HG03457 (cell line): ENCODE measurements around the gene ZNF574.
A peak's percentile ranks its signal among the peaks of the same experiment; 100 is the strongest.
"Not testable (repeated sequence)": the region's sequence is repeated elsewhere in the genome, so short reads cannot be mapped to it uniquely, and the experiment has no call there.

ENCODE experiments used
- ATAC-seq: cut with Tn5 transposase; IDR thresholded peaks from one replicate; pipeline ENCODE4 v1.9.1; 2021; ENCODE audit warnings: moderate number of reproducible peaks; ENCODE audit not compliant: unreplicated experiment

Gene ZNF574, protein sequence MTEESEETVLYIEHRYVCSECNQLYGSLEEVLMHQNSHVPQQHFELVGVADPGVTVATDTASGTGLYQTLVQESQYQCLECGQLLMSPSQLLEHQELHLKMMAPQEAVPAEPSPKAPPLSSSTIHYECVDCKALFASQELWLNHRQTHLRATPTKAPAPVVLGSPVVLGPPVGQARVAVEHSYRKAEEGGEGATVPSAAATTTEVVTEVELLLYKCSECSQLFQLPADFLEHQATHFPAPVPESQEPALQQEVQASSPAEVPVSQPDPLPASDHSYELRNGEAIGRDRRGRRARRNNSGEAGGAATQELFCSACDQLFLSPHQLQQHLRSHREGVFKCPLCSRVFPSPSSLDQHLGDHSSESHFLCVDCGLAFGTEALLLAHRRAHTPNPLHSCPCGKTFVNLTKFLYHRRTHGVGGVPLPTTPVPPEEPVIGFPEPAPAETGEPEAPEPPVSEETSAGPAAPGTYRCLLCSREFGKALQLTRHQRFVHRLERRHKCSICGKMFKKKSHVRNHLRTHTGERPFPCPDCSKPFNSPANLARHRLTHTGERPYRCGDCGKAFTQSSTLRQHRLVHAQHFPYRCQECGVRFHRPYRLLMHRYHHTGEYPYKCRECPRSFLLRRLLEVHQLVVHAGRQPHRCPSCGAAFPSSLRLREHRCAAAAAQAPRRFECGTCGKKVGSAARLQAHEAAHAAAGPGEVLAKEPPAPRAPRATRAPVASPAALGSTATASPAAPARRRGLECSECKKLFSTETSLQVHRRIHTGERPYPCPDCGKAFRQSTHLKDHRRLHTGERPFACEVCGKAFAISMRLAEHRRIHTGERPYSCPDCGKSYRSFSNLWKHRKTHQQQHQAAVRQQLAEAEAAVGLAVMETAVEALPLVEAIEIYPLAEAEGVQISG

DNA sequence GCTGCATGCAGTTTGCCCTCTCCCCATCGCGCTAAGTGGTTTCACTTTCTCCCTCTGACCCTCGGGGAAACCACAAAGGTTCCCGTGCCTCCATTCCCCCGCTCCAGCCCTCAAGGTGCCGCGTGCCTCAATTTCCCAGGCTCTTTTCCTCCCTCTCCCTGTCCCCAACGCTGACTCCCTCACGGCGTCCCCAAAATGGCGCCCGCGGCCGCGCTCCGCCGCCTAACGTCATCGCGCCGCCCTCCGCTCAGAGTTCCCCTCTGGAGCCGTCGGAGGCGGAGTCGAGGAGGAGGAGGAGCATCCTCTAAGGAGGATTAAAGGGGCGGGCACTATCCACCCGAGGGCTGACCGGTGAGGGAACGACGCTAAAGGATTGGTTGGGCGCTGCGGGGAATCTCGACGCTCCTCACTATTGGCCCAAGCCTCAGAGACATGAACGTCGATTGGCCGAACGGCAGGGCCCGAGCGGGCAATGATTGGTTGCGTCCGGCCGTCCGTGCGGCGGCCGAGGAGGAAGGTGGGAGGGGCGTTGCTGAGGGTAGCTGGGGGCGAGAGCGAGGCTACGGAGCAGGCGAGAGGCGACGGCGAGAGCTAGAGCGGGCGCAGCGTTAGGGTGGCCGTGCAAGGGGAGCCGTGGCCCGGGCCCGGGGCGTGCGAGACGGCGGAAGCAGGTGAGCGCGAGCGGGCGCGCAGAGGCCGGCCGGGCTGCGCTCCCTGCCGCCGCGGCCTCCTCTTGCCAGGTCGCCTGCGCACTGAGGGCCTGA lies at the start of gene ZNF574:
Gene ZNF574 (plus strand): TSS at position 551 of the 764 bp plus-strand sequence. CDS start 2,441 bp downstream, outside the sequence.
- ATAC-seq: peak; percentile 84

DNA sequence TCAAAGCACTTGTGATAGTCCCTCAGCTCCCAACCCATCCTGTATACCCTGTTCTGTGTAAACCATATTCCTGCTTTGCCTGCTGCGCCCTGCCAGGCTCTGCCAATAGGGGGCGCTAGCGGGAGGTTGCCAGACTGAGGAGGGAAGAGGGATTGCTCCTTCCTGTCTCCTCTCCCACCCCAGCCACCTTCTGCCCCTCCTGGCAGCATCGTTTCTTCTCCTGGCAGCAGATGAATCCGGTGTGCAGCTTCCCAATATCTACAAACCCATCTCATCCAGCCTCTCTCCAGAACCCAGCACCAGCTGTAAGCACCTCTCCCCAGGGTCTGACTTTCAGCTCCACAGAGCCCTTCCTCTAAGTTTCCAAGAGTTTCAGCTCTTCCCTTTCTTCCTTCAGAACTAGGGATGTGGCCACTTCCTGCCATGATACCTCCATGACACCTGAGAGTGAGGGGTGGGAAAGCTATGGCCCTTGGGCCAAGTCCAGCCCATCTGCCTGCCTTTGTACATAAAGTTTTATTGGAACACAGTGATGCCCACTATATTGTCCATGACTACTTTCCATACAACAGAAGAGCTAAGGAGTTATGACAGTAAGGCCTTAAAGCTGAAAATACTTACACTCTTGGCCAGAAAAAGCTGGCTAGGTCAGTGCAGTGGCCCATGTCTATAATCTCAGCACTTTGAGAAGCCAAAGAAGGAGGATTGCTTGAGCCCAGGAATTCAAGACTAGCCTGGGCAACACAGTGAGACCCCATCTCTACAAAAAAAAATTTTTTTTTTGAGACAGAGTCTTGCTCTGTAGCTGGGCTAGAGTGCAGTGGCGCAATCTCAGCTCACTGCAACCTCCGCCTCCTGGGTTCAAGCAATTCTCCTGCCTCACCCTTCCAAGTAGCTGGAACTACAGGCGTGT lies 47.4 kb upstream of the ZNF574 start:
- no peak for ATAC-seq

DNA sequence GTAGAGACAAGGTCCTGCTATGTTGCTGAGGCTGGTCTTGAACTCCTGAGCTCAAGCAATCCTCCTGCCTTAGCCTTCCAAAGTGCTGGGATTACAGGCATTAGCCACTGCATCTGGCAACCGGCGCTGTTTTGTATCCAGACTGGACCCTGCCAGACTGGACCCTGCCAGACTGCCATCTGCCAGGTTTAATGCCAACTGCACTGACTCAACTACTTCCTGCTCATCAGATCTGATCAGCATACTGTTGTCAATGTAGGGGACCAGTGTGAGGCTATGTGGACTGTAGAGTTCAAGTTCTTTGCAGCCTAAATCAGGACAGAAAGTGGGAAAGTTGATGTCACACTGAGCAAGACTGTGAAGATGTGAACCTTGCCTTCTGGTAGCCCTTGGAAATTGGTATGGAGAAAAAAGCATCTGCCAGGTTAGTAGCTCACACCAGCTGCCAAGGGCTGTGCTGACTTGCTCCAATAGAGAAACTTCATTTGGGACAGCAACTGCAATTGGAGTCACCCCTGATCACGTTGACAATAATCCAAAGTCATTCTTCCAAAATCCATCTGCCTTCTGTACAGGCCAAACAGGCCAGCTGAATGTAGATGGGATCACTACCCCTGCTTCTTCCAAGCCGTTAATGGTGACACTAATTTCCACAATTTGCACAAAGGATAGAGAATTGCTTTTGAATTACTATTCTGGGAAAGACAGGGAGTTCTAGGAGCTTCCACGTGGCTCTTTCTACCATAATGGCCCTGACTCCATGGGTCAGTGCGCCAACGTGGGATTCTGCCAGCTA lies 45.1 kb upstream of the ZNF574 start:
- ATAC-seq: no peak

DNA sequence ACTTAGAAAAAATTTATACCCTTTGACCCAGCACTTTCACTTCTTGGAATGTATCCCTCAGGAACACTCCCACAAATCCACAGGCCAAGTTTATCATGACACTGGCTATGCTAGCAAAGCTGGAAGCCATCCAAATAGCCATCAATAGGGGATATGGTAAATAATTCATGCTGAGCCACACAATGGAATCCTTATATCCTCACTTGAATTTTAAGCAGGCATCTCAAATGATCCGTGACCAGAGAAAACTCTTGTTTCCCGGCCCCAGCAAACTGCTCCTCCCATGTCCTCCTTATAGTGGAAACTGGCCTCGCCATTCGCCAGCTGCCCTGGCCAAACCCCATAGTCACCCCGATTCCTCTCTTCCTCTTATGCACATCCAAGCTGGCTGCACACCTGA lies 43.5 kb upstream of the ZNF574 start:
- ATAC-seq: no peak

DNA sequence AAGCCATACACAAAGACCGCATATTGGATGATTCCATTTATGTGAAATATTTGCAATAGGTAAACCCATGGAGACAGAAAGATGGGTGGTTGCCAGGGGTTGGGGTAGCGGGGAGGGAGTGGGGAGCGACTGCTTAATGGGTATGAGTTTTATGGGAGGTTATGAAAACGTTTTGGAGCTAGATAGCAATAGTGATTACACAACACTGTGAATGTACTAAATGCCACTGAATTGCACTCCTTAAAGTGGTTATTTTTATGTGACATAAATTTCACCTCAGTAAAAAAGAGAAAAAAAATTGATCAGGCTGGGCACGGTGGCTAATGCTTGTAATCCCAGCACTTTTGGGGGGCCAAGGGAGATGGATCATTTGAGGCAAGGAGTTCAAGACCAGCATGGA lies 42.6 kb upstream of the ZNF574 start:
- ATAC-seq: no peak

DNA sequence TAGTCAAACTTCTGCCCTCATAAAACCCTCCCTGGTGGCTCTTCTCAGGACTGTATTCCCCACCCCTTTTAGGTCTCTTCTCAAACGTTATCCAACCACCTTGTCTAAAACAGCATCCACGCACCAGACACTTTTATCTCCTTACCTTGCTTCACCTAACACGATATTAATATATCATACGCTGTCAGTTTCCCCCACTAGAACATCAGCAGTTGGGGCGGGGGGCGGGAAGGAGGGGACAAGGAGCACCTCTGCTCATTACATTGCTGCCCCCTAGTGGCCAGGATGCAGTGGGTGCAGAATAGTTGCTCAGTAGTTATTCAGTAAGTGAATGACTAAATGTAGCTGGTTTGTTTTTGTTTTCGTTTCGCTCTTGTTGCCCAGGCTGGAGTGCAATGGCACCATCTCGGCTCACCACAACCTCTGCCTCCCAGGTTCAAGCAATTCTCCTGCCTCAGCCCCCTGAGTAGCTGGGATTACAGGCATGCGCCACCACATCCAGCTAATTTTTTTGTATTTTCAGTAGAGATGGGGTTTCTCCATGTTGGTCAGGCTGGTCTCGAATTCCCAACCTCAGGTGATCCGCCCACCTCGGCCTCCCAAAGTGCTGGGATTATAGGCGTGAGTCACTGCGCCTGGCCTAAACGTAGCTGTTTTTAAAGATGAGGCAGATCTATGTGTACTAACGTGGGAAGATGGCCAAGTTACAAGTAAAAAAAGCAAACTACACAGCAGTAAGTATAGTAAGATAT lies 41.1 kb upstream of the ZNF574 start:
- not testable (repeated sequence) for ATAC-seq

DNA sequence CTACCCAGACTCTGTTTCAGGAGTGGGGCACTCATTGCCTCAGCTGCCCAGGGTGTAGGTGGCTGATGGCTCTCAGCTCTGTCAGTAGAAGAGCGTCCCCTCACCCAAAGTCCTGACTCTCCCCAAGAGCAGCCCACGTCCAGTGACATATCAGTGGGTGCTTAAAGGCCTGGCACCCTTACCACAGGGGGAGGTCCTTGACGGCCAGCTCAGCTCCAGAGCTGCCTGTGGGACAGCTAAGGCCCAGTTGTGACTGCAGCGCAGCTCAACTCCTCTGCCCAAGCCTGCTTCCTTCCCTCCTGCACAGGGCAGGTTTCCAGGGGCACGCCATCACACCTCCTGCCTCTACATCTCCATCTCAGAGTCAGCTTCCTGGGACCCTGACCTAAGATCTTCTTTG lies 38.3 kb upstream of the ZNF574 start:
- ATAC-seq: no peak

DNA sequence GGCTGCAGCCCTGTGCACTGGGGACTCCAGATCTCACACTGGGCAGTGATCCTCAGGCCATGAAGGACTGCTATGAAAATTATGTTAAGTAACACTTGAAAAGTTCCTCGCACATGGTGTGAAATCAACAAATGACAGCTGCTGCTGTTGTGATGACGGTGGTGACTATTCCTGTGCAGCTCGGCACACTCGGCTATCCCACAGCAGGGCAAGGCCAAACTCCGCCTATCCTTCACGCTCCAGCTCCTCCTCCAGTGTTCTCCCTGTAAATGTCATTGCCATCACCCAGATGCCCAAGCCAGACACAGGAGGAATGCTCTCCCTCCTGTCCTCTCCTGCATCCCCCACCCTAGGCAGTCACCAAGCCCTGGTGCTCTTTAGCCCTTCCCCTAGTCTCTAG lies 37.3 kb upstream of the ZNF574 start:
- ATAC-seq: no peak

DNA sequence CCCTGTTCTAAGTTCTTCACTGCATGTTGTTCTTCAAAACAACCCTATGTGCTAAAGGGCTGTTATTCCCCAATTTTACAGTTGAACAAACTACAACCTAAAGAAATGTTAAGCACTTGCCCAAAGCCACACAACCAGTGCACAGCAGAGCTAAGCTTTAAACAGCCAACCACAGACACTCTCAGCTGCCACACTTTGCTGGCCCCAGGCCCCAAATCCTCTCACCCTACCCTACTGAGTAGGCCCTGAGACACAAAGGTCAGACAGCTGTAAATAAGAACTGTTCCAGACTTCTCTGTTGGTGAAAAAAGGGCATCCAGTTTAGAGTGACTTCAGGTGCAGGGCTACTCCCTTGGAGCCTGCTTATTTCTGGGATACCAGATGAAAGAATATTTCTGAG lies 35.9 kb upstream of the ZNF574 start:
- no peak for ATAC-seq

DNA sequence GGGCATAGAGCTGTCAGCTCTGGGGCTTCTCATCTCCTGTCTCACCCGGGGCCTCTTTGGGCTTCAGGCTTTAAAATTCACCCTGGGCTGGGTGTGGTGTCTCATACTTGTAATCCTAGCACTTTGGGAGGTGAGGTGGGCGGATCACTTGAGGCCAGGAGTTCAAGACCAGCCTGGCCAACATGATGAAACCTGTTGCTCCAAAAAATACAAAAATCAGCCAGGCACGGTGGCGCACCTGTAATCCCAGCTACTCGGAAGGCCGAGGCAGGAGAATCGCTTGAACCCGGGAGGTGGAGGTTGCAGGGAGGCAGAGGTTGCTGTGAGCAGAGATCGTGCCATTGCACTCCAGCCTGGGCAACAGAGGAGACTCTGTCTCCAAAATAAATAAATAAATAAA lies 35.5 kb upstream of the ZNF574 start:
- ATAC-seq: not testable (repeated sequence)

DNA sequence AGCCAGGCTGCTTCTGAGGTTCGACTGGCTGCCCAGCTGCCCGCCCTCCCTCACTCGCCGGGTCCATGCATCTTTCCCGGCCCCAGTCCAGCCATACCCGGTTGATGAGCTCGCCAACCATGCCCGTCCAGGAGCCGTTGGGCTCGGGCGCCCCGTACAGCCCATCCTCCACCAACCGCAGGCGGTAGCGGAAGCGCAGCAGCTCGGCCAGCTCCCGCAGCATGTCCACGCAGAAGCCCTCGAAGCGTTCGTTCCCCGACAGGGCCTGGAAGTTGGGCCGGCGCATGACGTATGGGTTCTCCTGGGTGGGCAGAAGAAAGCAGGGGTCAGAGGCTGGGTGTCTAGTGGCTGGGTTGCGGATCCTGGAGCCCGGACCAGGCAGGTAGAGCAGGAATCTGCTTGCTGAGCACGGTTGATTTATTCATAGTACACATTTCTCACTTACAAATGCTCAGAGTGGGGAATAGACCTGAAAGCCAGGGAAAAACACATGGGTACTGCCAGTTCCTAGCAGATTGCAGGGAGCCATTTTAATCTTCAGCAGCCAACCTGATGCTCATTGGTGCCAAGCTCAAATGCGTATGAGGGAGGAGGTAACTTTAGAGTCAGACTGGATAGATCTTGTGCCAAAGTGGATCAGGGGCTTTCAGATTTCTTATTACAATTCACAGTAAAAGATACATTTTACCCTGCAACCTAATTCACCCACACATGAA lies 33.4 kb upstream of the ZNF574 start:
- no peak for ATAC-seq

DNA sequence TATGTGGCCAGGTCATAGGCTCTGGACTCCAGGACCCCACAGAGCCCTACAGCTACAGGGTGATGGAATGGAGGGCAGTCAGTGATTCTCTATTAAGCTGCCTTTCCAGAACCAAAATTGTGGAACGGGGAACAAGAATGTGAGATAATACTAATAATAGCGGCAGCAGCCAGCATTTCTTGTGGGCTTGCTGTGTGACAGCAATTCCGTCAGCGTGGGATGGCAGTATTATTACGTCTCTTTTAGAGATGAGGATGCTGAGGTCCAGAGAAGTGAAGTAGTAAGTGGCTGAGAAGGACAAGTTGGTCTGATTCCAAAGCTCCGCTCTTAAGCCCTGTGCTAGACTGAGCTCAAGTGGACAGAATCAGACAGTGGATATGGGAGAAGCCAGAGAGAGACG lies 30.4 kb upstream of the ZNF574 start:
- no peak for ATAC-seq

DNA sequence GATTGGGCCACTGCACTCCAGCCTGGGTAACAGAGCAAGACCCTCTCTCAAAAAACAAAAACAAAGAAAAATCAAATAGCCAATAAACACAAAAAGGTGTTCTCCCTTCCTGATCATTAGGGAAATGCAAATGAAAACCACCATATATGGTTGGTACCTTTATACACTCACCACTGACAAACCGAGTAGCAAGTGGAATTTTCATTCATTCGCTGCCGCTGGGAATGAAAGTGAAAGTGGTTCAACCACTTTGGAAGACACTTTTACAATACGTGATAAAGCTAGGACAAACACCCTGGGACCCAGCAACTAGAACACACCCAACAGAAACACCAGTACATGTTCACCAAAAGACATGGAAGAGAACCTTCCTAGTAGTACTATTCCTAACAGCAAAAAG lies 27.0 kb upstream of the ZNF574 start:
- ATAC-seq: no peak

DNA sequence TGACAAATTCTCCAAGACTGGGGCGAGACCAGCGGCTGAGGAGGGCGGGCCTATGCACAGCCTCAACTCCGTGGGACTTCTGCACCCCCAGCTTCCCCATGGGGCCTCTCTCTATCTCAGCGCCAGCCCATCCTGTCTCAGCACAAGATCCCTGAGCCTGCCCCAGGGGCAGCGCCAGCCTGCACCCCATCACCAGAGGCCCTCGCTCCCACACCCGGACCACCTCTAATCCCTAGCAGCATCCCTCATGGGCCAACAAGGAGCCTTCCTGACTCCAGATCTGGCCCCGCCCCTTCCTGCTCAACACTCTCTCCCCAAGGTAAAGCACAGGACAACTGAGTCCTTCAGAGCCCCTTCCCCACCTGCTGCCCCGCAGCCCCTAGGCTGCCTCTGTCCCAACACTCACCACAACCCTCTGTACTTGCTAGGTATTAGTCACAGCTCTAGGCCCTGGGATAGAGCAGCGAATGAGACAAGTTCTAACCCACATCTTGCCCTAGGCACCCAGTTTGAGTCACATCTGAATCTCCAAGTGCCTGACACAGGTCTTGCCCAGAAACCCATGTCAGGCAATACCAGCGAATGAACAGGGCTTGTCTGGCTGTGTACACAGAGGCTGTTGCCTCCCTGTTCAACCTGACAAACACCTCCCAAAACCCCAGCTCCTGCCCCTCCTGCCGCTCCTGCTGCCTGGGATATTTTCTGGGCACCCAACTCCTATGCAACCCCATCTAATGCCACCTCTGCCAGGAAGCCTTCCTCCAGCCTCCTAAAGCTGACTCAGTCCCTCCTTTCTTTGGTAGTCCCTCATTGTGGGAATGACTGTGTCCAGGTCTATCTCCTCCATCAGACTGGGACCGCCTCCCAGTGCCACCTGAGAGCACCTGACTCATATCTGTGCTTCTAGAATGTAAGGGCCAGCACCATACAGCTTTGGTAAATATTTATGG lies 24.5 kb upstream of the ZNF574 start:
- ATAC-seq: no peak

DNA sequence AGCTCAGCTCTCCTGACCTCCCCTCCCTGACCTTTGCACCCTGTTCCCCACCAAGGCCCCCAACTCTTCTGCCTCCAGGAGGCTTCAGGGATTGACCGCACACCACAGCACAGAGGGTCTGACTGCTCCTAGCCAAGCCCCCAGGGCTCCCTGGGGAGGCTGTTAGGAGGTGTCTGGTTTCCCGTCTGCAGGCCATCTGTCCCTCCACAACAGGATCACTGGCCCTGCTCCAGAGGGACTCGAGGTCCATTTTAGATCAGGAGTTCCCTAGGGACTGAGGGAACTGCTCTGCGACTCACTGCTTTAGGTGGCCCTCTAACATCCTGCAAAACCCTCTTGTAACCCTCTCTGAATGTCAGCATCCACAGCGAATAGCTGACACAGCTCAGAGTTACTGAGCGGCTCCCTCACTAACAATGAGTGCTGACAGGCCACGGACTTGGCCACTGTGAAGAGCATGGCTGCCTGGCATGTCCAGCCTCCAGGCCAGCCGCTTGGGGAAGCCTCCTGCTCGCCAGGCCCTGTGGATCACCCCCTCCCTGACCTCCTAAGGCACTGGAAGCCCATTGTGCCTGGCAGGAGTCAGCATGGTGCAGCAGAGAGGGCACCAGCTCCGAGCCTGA lies 23.6 kb upstream of the ZNF574 start:
- ATAC-seq: no peak
